HG03097 (cell line): ENCODE measurements around the gene TMEM114.
A peak's percentile ranks its signal among the peaks of the same experiment; 100 is the strongest.

Source experiments
- ATAC-seq: cut with Tn5 transposase; IDR thresholded peaks from one replicate; pipeline ENCODE4 v1.9.1; 2021; ENCODE audit not compliant: unreplicated experiment, low FRiP score

TMEM114 gene

DNA sequence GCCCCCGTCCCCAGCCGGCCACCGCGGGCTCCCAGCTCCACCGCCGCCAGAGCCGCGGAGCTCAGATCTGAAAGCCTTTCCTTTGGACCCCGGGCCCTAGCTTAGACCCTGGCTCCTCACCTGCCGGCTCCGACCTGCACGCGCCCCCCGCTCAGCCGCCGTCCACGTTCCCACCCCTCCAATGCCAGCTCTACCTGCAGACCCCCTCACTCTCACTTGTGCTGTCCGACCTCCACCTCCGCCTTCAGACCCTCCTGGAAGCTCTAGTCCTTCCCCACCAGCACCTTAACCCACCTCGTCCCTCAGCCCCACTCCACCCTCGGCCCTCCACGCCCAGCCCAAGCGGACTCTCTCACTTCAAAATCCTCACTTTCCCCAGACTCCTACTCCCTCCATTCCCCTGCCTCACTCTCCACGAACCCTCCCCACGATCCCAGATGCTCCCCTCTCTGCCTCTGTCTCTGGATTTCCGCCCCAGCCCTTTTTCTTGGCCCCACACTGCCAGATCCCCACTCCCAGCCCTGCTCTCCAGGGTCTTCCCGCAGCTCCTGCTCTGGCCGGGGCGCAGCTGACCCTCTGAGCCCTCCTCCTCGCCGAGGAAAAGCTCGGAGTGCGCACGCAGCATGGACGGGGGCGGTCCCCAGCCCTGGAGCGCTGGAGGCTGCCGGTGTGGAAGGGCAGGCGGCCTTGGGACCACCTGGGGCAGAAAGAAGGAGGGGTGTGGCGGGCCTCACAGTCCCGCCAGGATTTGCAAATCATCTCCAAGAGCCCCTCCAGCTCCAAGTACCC, at the start of gene TMEM114:
Gene TMEM114, minus strand, starts transcription at position 612 of the 789 bp plus-strand sequence. CDS start 673 bp downstream, outside the sequence.
- ATAC-seq: no peak

DNA sequence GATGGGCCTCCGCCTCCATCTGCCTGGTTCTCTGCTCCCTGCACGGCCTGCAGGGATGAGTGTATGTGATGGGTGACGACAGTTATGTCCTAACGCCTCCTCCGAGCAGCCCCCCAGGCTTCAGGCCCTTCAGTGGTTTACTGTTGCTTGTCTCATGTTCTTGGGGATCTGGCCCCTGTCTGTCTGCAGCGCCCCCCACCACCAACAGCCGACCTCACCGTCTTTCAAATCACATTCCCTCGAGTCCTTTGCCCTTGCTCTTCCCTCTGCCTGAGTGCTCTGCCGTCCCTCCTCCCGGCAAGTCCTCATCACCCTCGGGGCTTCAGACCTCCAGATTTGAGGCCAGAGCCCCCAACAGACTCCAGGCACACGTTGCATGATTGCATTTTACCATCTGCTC, 49.4 kb upstream of the TMEM114 start:
- no peak for ATAC-seq

DNA sequence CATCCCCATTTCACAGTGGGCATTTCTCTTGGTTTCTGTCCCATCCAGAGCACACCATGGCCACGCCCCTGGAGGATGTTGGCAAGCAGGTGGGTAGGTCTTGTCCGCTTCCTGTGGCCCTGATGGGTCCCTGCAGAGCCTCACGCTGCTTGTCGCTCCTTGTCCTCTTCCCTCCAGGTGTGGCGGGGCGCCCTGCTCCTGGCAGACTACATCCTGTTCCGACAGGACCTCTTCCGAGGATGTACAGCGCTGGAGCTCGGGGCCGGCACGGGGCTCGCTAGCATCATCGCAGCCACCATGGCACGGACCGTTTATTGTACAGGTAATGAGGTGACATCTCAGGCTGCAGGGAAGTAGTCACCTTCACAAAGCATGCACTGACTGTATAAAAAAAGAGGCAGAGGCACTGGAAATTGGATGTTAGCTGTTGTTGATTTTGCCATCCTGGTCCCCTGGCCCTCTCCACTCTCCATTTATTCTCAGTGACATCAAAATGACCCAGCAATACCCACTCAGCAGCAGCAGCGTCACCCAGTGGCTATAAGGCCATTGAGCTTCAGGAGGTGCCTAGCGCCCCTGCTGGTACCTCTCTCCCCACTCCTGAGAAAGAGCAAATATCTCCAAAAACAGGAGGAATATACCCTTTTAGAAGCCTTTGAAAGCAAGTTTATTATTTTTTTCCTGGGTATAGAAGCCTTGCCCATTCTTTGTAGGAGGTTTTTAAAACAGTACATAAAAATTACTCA, 44.9 kb upstream of the TMEM114 start:
- no peak for ATAC-seq

DNA sequence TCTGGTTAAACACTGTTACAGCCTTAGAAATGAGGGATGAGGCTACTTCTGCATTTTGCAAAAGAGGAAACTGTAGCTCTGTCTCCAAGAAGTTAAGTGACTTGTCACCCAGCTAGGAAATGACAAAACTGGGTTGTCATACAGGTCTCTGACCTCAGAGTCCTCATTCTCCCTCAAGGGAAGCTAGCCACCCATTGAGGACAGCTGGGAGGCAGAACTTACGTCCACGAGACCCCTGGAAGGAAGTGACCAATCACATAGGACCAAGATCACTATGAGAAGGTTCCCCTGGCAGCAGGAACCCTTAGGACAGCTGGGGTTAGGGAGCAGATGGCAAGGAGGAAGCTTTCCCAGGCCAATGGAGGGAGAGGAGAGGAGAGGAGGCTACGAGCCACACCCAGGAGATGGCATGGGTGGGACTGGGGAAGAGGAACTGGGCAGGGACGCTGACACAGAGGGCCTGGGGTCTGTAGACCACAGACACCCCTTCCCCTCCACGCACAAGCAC, 42.4 kb upstream of the TMEM114 start:
- no peak for ATAC-seq

GRCh38 chr16:8631818-8632465, 41.6 kb upstream of the TMEM114 start:
- ATAC-seq: no peak

DNA sequence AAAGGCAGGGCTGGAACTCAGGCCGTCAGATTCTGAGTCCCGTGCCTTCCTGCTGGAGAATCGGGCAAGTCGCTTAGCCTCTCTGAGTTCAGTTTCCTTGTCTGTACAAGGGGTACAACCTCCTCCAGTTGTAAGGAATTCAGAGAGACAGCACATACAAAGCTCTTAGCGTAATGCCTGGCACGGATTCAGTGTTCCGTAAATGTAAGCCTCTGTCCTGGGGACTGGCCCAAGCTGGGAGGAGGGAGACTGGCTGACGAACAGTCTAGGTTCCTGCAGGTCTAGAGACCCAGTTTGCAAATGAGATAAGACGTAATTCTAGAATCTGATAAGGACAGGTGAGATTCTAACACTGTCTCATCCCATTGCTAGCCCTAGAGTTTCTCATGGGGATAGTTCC, 41.1 kb upstream of the TMEM114 start:
- ATAC-seq: no peak

DNA sequence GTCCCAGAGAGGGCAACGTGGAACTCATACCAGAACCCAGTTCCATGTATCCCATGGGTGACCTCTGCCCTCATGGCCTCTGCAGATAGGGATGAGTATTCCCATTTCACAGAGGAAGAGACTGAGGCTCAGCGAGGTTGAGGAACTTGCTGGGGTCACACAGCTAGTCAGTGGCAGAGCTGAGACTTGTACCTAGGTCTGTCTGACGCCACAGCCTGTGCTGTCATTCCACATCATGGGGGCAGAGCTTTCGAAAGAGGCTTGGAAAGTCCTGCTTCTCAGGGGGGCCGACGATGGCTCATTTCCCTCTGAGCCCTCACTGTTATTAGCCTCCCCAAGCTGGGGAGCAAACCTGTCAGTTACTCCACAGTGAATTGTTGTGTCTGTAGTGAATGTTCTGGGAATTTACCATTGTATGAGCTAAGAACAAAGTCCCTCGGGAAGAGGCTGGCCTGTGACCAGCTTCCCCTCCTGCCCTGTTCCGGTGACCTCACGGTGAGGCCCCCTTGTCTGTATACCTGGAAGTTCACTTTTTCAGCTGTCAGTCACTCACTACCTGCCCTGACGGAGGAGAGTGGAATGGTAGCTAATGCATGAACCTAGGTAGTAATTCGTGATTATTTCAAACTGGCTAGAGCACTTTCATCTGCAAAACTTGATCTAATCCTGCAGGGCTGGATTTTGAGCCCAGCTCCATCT, 40.1 kb upstream of the TMEM114 start:
- no peak for ATAC-seq

GRCh38 chr16:8628981-8629725, 38.8 kb upstream of the TMEM114 start:
- ATAC-seq: no peak

- ATAC-seq: no peak
Observed at GRCh38 chr16:8627456-8627855, 37.1 kb upstream of the TMEM114 start.

DNA sequence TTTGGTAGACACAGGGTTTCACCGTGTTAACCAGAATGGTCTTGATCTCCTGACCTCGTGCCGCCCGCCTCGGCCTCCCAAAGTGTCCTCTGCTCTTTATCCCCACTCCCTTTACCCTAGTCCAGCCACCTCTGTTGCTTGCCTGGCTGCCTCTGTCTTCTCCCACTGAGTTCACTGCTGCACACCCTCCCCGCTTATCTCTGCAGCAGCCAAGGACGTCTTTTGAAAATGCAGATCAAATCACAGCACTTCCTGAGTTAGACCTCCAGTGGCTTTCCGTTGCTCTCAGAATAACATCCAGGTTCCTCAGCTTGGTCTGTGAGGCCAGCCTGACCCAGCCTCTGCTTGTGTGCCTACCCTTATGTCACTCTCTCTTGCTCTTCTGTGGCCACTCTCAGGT, 36.6 kb upstream of the TMEM114 start:
- ATAC-seq: no peak

GRCh38 chr16:8625491-8626087, 35.3 kb upstream of the TMEM114 start:
- ATAC-seq: no peak

DNA sequence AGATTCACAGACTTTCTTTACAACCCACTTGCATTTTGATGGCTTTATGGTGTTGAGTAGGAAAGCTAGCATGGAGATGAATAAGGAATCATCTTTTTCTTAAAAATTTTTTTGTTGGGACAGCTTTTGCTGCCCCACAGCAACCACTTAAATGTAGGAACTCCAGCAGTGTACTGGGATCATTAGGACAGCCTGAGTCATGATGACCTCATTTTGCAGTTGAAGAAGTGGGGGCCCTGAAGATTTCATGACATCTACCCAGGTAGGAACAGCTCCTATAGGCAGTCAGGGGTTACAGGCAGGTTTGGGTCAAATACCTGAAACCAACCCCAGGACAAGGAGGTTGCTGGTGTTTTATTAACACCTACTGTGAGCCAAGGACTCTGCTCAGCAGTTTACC, 33.3 kb upstream of the TMEM114 start:
- ATAC-seq: no peak

GRCh38 chr16:8622315-8622656, 32.0 kb upstream of the TMEM114 start:
- no peak for ATAC-seq

DNA sequence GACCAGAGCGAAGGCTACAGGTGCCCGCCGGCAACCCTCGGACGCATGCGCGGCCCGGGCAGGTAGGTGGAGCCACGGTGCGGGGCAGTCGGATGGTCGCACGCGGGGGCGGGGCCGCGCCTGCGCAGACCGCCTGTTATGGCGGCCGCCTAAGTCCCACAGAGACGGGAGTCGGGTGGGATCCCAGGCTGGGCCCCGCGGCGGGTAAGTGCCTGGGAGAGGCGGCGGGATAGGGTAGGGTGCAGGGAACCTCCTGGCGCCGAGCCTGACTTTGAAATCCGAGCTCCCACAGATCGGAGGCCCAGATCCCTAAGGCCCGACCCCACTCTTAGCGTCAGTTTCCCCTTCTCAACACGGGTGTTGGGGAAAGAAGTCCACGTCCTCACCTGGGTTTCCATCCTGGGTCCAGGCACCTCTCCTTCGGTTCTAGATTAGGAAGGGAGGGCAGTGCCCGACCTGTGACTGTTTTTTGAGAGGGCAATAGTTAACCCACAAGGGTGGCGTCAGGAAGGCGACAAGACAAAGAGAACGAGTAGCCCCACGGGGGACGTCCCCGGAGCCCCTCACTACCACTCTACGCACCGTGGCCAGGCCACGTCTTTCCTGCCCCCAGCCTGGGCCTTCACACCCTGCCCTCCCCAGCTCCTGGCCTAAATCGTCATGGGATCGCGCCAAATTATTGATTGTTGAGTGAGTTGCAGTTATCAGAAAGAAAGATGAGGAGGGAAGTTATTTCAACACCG, 31.4 kb upstream of the TMEM114 start, which contains the start of gene METTL22:
Gene METTL22, plus strand, starts transcription at position 127 of the 743 bp plus-strand sequence. CDS start 3,968 bp downstream, outside the sequence.
- peak; percentile 88 for ATAC-seq

GRCh38 chr16:8621222-8621571, 30.9 kb upstream of the TMEM114 start:
- ATAC-seq: no peak

GRCh38 chr16:8620535-8620934, 30.2 kb upstream of the TMEM114 start:
- no peak for ATAC-seq

DNA sequence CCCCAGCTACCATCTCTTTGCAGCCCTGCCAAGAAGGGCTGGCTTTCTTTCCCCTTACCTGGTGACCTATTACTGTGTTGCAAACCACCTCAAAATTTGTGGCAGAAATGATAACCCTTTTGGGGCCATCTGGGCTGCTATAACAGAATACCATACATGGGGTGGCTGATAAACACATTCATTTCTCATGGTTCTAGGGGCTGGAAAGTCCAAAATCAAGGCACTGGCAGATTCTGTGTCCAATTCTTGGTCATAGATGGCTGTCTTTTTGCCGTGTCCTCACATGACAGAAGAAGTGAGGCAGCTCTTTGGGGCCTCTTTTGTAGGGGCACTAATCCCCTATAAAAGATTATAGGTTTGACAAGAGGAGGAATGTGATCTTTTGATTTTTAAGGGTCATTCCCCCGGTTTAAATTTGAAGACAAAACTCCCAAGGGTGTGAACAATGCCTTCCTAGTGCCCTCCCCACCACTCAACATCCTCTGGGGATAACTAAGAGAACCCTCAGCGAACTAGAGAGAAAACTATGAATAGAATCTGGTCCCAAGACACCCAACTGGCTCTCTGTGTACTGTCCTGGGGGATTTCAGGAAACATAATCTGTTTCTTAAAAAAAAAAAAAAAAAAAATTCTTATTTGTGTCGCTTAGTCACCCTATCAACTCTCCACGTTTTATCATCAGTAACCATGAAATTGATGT, 29.5 kb upstream of the TMEM114 start:
- ATAC-seq: no peak

DNA sequence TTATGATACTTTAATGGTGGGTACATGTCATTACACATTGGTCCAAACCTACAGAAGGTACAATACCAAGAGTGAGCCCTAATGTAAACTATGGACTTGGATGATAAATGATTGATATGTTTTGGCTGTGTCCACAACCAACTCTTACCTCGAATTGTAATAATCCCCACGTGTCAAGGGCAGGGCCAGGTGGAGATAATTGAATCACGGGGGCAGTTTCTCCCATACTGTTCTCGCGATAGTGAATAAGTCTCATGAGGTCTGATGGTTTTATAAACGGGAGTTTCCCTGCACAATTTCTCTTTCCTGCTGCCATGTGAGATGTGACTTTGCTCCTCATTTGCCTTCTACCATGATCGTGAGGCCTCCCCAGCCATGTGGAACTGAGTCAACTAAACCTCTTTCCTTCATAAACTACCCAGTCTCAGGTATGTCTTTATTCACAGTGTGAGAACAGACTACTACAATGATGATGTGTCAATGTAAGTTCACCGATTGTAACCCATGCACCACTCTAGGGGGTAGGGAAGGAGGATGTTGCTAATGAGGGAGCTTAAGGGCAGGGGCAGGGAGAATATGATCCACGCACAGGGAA, 24.2 kb upstream of the TMEM114 start:
- no peak for ATAC-seq
